Karpas-422 (cell line): ENCODE data around the gene GPR137. TPM values are rescaled to one million over a fixed set of nuclear protein-coding genes. Genes with fewer than 3 reads are reported as not detected.
A peak's percentile ranks its signal among the peaks of the same experiment; 100 is the strongest.

Experiments
- DNase-seq: peaks from one replicate; pipeline ENCODE4 v3.0.0-alpha.2; 2015
- H2AFZ ChIP-seq: fragments of 200-600 bp; sonication (generic); 2 replicates; pipeline ENCODE4 v1.6.1; 2014; ENCODE audit warnings: antibody characterized with exemption, low read length, mixed read lengths
- H3K27ac ChIP-seq: fragments of 200-600 bp; sonication (generic); 2 replicates; pipeline ENCODE4 v1.5.1; 2014; ENCODE audit warnings: mild to moderate bottlenecking, low read length, moderate library complexity
- H3K27me3 ChIP-seq: fragments of 200-600 bp; sonication (generic); 2 replicates; pipeline ENCODE4 v1.6.1; 2014; ENCODE audit warnings: low read length, mixed read lengths
- H3K36me3 ChIP-seq: fragments of 200-600 bp; sonication (generic); 2 replicates; pipeline ENCODE4 v1.6.1; 2014; ENCODE audit warnings: low read length, mixed read lengths; ENCODE audit not compliant: insufficient read depth
- H3K4me1 ChIP-seq: fragments of 200-600 bp; sonication (generic); 2 replicates; pipeline ENCODE4 v1.6.1; 2014; ENCODE audit warnings: mild to moderate bottlenecking, low read length, mixed read lengths
- H3K4me2 ChIP-seq: fragments of 200-600 bp; sonication (generic); 2 replicates; pipeline ENCODE4 v1.6.1; 2014; ENCODE audit warnings: low read length, low read depth, mild to moderate bottlenecking; ENCODE audit not compliant: poor library complexity, severe bottlenecking
- H3K4me3 ChIP-seq: fragments of 200-600 bp; sonication (generic); 2 replicates; pipeline ENCODE4 v1.5.1; 2014; ENCODE audit warnings: mild to moderate bottlenecking, antibody characterized with exemption, low read length, mixed read lengths
- H3K79me2 ChIP-seq: fragments of 200-600 bp; sonication (generic); 2 replicates; pipeline ENCODE4 v1.6.1; 2014; ENCODE audit warnings: mild to moderate bottlenecking, low read length, mixed read lengths
- H3K9ac ChIP-seq: fragments of 200-600 bp; sonication (generic); 2 replicates; pipeline ENCODE4 v1.6.0; 2014; ENCODE audit warnings: low read length
- H3K9me2 ChIP-seq: fragments of 200-600 bp; sonication (generic), shearing (Covaris generic); replicated peaks from 2 replicates; pipeline ENCODE4 v1.6.0; 2014; ENCODE audit warnings: mild to moderate bottlenecking, low read length, moderate library complexity; ENCODE audit not compliant: insufficient read depth
- H3K9me3 ChIP-seq: fragments of 300-700, 200-600 bp; sonication (generic); 2 replicates; pipeline ENCODE4 v1.6.1; 2014; ENCODE audit warnings: low read length, mixed read lengths
- H4K20me1 ChIP-seq: fragments of 200-600 bp; sonication (generic); 2 replicates; pipeline ENCODE4 v1.6.1; 2014; ENCODE audit warnings: mild to moderate bottlenecking, antibody characterized with exemption, low read length, low read depth; ENCODE audit not compliant: insufficient read depth
- total RNA-seq: library from RNA; depleted of rRNA; stranded (reverse); fragments of >200 nt; shearing (Covaris generic); gene quantifications from 2 replicates; pipeline ENCODE4 v1.2.3, GENCODE V29; 2014; ENCODE audit warnings: low replicate concordance

GPR137 gene
- total RNA-seq, 1 experiment from 2014 or later, result 10.8 TPM

GRCh38 chr11:64264371-64264852 is 21.2 kb upstream of the GPR137 start:
- H3K9me2 ChIP-seq, result no peaks in the 10 kb centered on the region
- no peak overlapping the region for H3K4me3 ChIP-seq
- H3K36me3 ChIP-seq, result no peaks in the 10 kb centered on the region
- H3K27ac ChIP-seq, result no peak overlapping the region
- H3K9ac ChIP-seq, result no peak overlapping the region
- no peak overlapping the region for H2AFZ ChIP-seq
- H3K27me3 ChIP-seq, result no peaks in the 10 kb centered on the region
- no peaks in the 10 kb centered on the region for H3K9me3 ChIP-seq
- no peaks in the 10 kb centered on the region for H4K20me1 ChIP-seq
- peaks cover 6% of the 10 kb centered on the region for H3K79me2 ChIP-seq
- no peak for DNase-seq
- peaks cover 21% of the 10 kb centered on the region for H3K4me1 ChIP-seq
- H3K4me2 ChIP-seq, result no peak overlapping the region

- H3K27ac ChIP-seq, result no peak overlapping the region
- H3K9me3 ChIP-seq, result no peaks in the 10 kb centered on the region
- H3K79me2 ChIP-seq, result peaks cover 6% of the 10 kb centered on the region
- no peaks in the 10 kb centered on the region for H3K36me3 ChIP-seq
- H3K27me3 ChIP-seq, result no peaks in the 10 kb centered on the region
- no peaks in the 10 kb centered on the region for H4K20me1 ChIP-seq
- no peaks in the 10 kb centered on the region for H3K9me2 ChIP-seq
- peaks cover 21% of the 10 kb centered on the region for H3K4me1 ChIP-seq
- 0 out of 2 replicates have a peak overlapping the region, but pooled peaks have one; percentile 10 for H3K9ac ChIP-seq
- no peak overlapping the region for H2AFZ ChIP-seq
- H3K4me3 ChIP-seq, result no peak overlapping the region
- DNase-seq, result peak; percentile 64
- no peak overlapping the region for H3K4me2 ChIP-seq
These were observed 20.2 kb upstream of the GPR137 start for GRCh38 chr11:64265176-64266160.

GRCh38 chr11:64266339-64266738 is 19.3 kb upstream of the GPR137 start:
- Histone ChIP-seq H4K20me1 (no peaks in the 10 kb centered on the region), H3K9ac (no peak overlapping the region), H3K27ac (no peak overlapping the region), H3K4me3 (no peak overlapping the region), H3K79me2 (peaks cover 6% of the 10 kb centered on the region), H3K36me3 (no peaks in the 10 kb centered on the region), H3K9me3 (no peaks in the 10 kb centered on the region), H3K4me2 (no peak overlapping the region), H3K9me2 (no peaks in the 10 kb centered on the region), H3K4me1 (peaks cover 21% of the 10 kb centered on the region), H3K27me3 (no peaks in the 10 kb centered on the region), H2AFZ (no peak overlapping the region)
- no peak for DNase-seq

GRCh38 chr11:64267207-64267945 is 18.3 kb upstream of the GPR137 start:
- Histone ChIP-seq H3K27ac (no peak overlapping the region), H3K4me3 (no peak overlapping the region), H3K79me2 (peaks cover 8% of the 10 kb centered on the region), H3K4me1 (peaks cover 29% of the 10 kb centered on the region), H3K4me2 (no peak overlapping the region), H2AFZ (no peak overlapping the region), H3K36me3 (no peaks in the 10 kb centered on the region), H3K9me3 (no peaks in the 10 kb centered on the region), H3K9me2 (no peaks in the 10 kb centered on the region), H3K9ac (no peak overlapping the region; the same call in 1 of the 2 replicates), H3K27me3 (no peaks in the 10 kb centered on the region), H4K20me1 (no peaks in the 10 kb centered on the region)
- DNase-seq, result no peak

GRCh38 chr11:64268025-64268892 is 17.4 kb upstream of the GPR137 start:
- no peak for DNase-seq
- Histone ChIP-seq H3K79me2 (peaks cover 12% of the 10 kb centered on the region), H3K27ac (peak overlapping the region; percentile 82; the same call in 1 of the 2 replicates), H2AFZ (no peak overlapping the region), H3K9me3 (no peaks in the 10 kb centered on the region), H3K27me3 (no peaks in the 10 kb centered on the region), H3K36me3 (no peaks in the 10 kb centered on the region), H3K9me2 (no peaks in the 10 kb centered on the region), H3K4me2 (peak overlapping the region; percentile 92), H3K9ac (peak overlapping the region; percentile 90), H4K20me1 (no peaks in the 10 kb centered on the region), H3K4me1 (peaks cover 33% of the 10 kb centered on the region), H3K4me3 (peak overlapping the region; percentile 85)

- Histone ChIP-seq H3K4me3 (peak overlapping the region; percentile 85), H3K4me2 (peak overlapping the region; percentile 92), H4K20me1 (no peaks in the 10 kb centered on the region), H3K27me3 (no peaks in the 10 kb centered on the region), H3K36me3 (no peaks in the 10 kb centered on the region), H3K9me3 (no peaks in the 10 kb centered on the region), H3K9me2 (no peaks in the 10 kb centered on the region), H3K79me2 (peaks cover 12% of the 10 kb centered on the region), H3K9ac (peak overlapping the region; percentile 90), H3K4me1 (peaks cover 33% of the 10 kb centered on the region), H2AFZ (peak overlapping the region; percentile 21; the same call in 1 of the 2 replicates), H3K27ac (peak overlapping the region; percentile 82)
- DNase-seq, result peak; percentile 85
These were observed 16.6 kb upstream of the GPR137 start for GRCh38 chr11:64268893-64269539.

- Histone ChIP-seq H3K9me2 (no peaks in the 10 kb centered on the region), H3K36me3 (no peaks in the 10 kb centered on the region), H3K4me1 (peaks cover 33% of the 10 kb centered on the region), H3K4me3 (peak overlapping the region; percentile 85), H3K4me2 (peak overlapping the region; percentile 92), H2AFZ (peak overlapping the region; percentile 21; the same call in 1 of the 2 replicates), H4K20me1 (no peaks in the 10 kb centered on the region), H3K79me2 (peaks cover 12% of the 10 kb centered on the region), H3K27me3 (no peaks in the 10 kb centered on the region), H3K9me3 (no peaks in the 10 kb centered on the region), H3K27ac (peak overlapping the region; percentile 83), H3K9ac (peak overlapping the region; percentile 90)
- peak; percentile 99 for DNase-seq
These were observed 16.0 kb upstream of the GPR137 start for GRCh38 chr11:64269540-64270220.
